HepG2 (cell line): ENCODE data around the gene C1R. TPM values are rescaled to one million over a fixed set of nuclear protein-coding genes. Genes with fewer than 3 reads are reported as not detected.
A peak's percentile ranks its signal among the peaks of the same experiment; 100 is the strongest.

Experiments used
- ERF ChIP-seq: IDR thresholded peaks from 2 replicates; pipeline ENCODE4 v1.6.1; 2018; ENCODE audit warnings: missing biosample characterization, missing genetic modification reagents
- FOXM1 ChIP-seq: sonication (generic); formaldehyde crosslinking; IDR thresholded peaks from 2 replicates; pipeline ENCODE4 v1.5.0; 2020; ENCODE audit warnings: missing genetic modification reagents
- GFI1 ChIP-seq: sonication (generic); formaldehyde crosslinking; IDR thresholded peaks from 2 replicates; pipeline ENCODE4 v1.5.0; 2020; ENCODE audit warnings: missing genetic modification reagents, mild to moderate bottlenecking, borderline replicate concordance
- KAT8 ChIP-seq: IDR thresholded peaks from 2 replicates; pipeline ENCODE4 v1.6.1; 2016; ENCODE audit warnings: missing genetic modification reagents, missing compliant biosample characterization
- MZF1 ChIP-seq: sonication (generic); formaldehyde crosslinking; IDR thresholded peaks from 2 replicates; pipeline ENCODE4 v1.8.1; 2023; ENCODE audit warnings: mild to moderate bottlenecking, missing genetic modification reagents, borderline replicate concordance
- RFXAP ChIP-seq: sonication (generic); formaldehyde crosslinking; IDR thresholded peaks from 2 replicates; pipeline ENCODE4 v1.4.0; 2020; ENCODE audit warnings: missing genetic modification reagents, borderline replicate concordance
- SCMH1 ChIP-seq: sonication (generic); formaldehyde crosslinking; IDR thresholded peaks from 2 replicates; pipeline ENCODE4 v1.9.0; 2021; ENCODE audit warnings: missing genetic modification reagents, mild to moderate bottlenecking, borderline replicate concordance
- SKI ChIP-seq: fragments of 450-650 bp; IDR thresholded peaks from one replicate; pipeline ENCODE4 v1.6.1; 2018; ENCODE audit warnings: mild to moderate bottlenecking; ENCODE audit not compliant: partially characterized antibody
- SNRNP70 ChIP-seq: fragments of 200-400 bp; formaldehyde crosslinking; IDR thresholded peaks from 2 replicates; pipeline ENCODE4 v1.6.1; 2017; ENCODE audit warnings: mild to moderate bottlenecking, low read depth, low read length, moderate library complexity
- ZNF598 ChIP-seq: sonication (generic); formaldehyde crosslinking; IDR thresholded peaks from 2 replicates; pipeline ENCODE4 v1.5.1; 2020; ENCODE audit warnings: mild to moderate bottlenecking, missing genetic modification reagents, borderline replicate concordance
- ZNF768 ChIP-seq: sonication (generic); formaldehyde crosslinking; IDR thresholded peaks from 2 replicates; pipeline ENCODE4 v1.4.0; 2020; ENCODE audit warnings: missing genetic modification reagents
- ZNF792 ChIP-seq: IDR thresholded peaks from 2 replicates; pipeline ENCODE4 v1.6.1; 2016
- polyA plus RNA-seq, 8 experiments: library from polyadenylated mRNA; depleted of rRNA in 3 of 8; stranded (reverse) in 7 of 8; unstranded in 1 of 8; fragments of >200 nt; fragmentation: Illumina TruSeq in 4 of 8; extraction: Trizol in 4 of 8; gene quantifications; 2 replicates each; pipeline versions ENCODE4 v1.2.1 to v1.2.3, GENCODE V29; 2011 to 2016; ENCODE audit warnings: low read depth in 4 of 8, missing spikeins in 1 of 8, mixed read lengths in 1 of 8; ENCODE audit not compliant: insufficient read depth in 1 of 8
- total RNA-seq, 5 experiments: library from RNA; depleted of rRNA; stranded (reverse); fragments of >200 nt; fragmentation: Illumina TruSeq; extraction: Trizol; gene quantifications; 2 replicates each; pipeline ENCODE4 v1.2.3, GENCODE V29; 2016; ENCODE audit warnings: low read depth in 1 of 5
- TF ChIP-seq, protein P1 (sequence below): sonication (generic); formaldehyde crosslinking; IDR thresholded peaks from 2 replicates; pipeline ENCODE4 v1.8.0; 2022; ENCODE audit warnings: missing genetic modification reagents, mild to moderate bottlenecking, inconsistent platforms, borderline replicate concordance
- TF ChIP-seq, protein P2 (sequence below): sonication (generic); formaldehyde crosslinking; conservative IDR thresholded peaks from 2 replicates; pipeline ENCODE4 v1.8.0; 2022; ENCODE audit warnings: mild to moderate bottlenecking, moderate library complexity, missing genetic modification reagents
- TF ChIP-seq, protein P3 (sequence below): sonication (generic); formaldehyde crosslinking; IDR thresholded peaks from 2 replicates; pipeline ENCODE4 v1.4.0; 2020; ENCODE audit warnings: missing genetic modification reagents
- TF ChIP-seq, protein P4 (sequence below), 2 experiments: sonication (generic) in 1 of 2; formaldehyde crosslinking in 1 of 2; IDR thresholded peaks; 2 replicates each; pipeline versions ENCODE4 v1.5.1 to v1.6.1; 2011 to 2020; ENCODE audit warnings: borderline replicate concordance in 1 of 2, low read depth in 1 of 2, low read length in 1 of 2, mild to moderate bottlenecking in 1 of 2, missing genetic modification reagents in 1 of 2, moderate library complexity in 1 of 2
- TF ChIP-seq, protein P5 (sequence below): sonication (generic); formaldehyde crosslinking; IDR thresholded peaks from 2 replicates; pipeline ENCODE4 v1.5.0; 2020; ENCODE audit warnings: missing genetic modification reagents, mild to moderate bottlenecking, borderline replicate concordance

C1R gene
- total and polyA plus RNA-seq, 2 of the 13 experiments (the other 11 are each of a cell fraction or from before 2014, with no cell fraction given) = 3.5 to 6.5 TPM

DNA sequence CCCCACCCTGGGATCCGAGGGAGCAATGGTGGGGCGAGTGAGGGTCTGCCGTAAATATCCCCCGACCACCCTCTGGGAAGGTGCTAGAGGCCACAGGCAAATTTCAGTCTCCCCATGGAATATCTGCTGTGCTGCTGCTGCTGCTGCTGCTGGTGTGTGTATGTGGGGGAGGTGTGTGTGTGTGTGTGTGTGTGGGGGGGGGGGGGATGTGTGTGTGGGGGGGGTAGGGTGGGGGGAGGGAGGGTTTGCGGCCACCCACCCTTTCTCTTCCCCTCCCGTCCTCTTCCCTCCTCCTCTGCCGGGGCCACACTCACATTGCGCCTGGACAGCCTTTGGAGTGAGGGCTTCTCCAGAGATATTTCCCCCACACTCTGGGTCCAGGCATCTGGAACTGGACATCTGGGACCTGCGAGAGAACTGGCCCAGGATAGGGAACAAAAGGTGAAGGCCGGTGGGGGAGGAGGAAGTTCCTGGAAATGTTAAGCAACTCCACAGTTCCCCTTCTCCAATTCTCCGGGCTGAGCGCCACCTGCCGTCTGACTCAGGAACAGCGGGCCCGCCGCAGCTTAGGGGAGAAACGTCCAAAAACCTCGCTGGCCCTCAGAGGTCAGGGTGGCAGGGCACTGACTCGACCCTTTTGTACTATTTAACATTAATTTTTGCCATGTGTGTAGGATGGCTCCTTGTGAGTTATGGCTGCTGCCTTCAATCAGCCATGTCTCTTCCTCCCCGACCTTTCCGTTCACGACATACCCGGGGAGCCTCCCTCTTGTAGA lies 16.7 kb upstream of the C1R start, which contains the start of gene C1RL (continued):
- TF ChIP-seq, protein P1, sequence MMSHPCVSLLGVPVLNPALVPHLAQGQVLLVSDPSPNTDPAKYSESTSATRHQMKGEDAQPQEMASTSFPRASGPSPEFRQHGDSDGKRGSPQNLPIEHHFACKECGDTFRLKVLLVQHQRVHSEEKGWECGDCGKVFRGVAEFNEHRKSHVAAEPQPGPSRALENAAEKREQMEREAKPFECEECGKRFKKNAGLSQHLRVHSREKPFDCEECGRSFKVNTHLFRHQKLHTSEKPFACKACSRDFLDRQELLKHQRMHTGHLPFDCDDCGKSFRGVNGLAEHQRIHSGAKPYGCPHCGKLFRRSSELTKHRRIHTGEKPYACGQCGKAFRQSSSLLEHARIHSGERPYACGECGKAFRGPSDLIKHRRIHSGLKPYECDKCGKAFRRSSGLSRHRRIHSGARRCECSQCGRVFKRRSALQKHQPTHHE (CRISPR knock-in tag) = no peak
- TF ChIP-seq SNRNP70 = no peak
- no peak for TF ChIP-seq MZF1 (CRISPR knock-in tag)
- TF ChIP-seq ERF = peak; percentile 66
- peak; percentile 68; the same call in 1 of the 2 replicates for TF ChIP-seq KAT8 (CRISPR knock-in tag)
- TF ChIP-seq SKI = peak; percentile 41
- TF ChIP-seq SCMH1 (CRISPR knock-in tag) = no peak
- no peak for TF ChIP-seq ZNF768 (CRISPR knock-in tag)
- TF ChIP-seq ZNF792 = no peak
- 0 out of 2 replicates have a peak, but pooled peaks have one; percentile 11 for TF ChIP-seq ZNF598 (CRISPR knock-in tag)
- TF ChIP-seq RFXAP (CRISPR knock-in tag) = 0 out of 2 replicates have a peak, but pooled peaks have one; percentile 32
- no peak; the same call in 1 of the 2 replicates for TF ChIP-seq GFI1 (CRISPR knock-in tag)
- TF ChIP-seq, protein P2, sequence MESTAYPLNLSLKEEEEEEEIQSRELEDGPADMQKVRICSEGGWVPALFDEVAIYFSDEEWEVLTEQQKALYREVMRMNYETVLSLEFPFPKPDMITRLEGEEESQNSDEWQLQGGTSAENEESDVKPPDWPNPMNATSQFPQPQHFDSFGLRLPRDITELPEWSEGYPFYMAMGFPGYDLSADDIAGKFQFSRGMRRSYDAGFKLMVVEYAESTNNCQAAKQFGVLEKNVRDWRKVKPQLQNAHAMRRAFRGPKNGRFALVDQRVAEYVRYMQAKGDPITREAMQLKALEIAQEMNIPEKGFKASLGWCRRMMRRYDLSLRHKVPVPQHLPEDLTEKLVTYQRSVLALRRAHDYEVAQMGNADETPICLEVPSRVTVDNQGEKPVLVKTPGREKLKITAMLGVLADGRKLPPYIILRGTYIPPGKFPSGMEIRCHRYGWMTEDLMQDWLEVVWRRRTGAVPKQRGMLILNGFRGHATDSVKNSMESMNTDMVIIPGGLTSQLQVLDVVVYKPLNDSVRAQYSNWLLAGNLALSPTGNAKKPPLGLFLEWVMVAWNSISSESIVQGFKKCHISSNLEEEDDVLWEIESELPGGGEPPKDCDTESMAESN (CRISPR knock-in tag) = no peak; the same call in 1 of the 2 replicates
- TF ChIP-seq, protein P3, sequence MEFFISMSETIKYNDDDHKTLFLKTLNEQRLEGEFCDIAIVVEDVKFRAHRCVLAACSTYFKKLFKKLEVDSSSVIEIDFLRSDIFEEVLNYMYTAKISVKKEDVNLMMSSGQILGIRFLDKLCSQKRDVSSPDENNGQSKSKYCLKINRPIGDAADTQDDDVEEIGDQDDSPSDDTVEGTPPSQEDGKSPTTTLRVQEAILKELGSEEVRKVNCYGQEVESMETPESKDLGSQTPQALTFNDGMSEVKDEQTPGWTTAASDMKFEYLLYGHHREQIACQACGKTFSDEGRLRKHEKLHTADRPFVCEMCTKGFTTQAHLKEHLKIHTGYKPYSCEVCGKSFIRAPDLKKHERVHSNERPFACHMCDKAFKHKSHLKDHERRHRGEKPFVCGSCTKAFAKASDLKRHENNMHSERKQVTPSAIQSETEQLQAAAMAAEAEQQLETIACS (CRISPR knock-in tag) = no peak
- TF ChIP-seq FOXM1 (CRISPR knock-in tag) = no peak
- TF ChIP-seq, protein P4, sequence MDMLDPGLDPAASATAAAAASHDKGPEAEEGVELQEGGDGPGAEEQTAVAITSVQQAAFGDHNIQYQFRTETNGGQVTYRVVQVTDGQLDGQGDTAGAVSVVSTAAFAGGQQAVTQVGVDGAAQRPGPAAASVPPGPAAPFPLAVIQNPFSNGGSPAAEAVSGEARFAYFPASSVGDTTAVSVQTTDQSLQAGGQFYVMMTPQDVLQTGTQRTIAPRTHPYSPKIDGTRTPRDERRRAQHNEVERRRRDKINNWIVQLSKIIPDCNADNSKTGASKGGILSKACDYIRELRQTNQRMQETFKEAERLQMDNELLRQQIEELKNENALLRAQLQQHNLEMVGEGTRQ (IDR thresholded peaks at IDR 0.05; ENCODE audit: low read depth, low read length) = no peak
- TF ChIP-seq, protein P4 (CRISPR knock-in tag; IDR thresholded peaks at IDR 0.05; ENCODE audit: borderline replicate concordance) = no peak
- TF ChIP-seq, protein P5, sequence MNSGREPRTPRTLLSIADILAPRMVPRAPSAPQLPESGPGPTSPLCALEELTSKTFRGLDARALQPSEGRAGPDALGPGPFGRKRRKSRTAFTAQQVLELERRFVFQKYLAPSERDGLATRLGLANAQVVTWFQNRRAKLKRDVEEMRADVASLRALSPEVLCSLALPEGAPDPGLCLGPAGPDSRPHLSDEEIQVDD (CRISPR knock-in tag) = no peak
